ENCODE results near the gene ZNF829. TPM values are rescaled to one million over a fixed set of nuclear protein-coding genes. Genes with fewer than 3 reads are reported as not detected.

The ZNF829 gene
- total and polyA plus RNA-seq, 10 of the 15 experiments (the other 5 are each of a cell fraction or from before 2014, with no cell fraction given): 0.08 to 0.63 (median 0.22) TPM

DNA sequence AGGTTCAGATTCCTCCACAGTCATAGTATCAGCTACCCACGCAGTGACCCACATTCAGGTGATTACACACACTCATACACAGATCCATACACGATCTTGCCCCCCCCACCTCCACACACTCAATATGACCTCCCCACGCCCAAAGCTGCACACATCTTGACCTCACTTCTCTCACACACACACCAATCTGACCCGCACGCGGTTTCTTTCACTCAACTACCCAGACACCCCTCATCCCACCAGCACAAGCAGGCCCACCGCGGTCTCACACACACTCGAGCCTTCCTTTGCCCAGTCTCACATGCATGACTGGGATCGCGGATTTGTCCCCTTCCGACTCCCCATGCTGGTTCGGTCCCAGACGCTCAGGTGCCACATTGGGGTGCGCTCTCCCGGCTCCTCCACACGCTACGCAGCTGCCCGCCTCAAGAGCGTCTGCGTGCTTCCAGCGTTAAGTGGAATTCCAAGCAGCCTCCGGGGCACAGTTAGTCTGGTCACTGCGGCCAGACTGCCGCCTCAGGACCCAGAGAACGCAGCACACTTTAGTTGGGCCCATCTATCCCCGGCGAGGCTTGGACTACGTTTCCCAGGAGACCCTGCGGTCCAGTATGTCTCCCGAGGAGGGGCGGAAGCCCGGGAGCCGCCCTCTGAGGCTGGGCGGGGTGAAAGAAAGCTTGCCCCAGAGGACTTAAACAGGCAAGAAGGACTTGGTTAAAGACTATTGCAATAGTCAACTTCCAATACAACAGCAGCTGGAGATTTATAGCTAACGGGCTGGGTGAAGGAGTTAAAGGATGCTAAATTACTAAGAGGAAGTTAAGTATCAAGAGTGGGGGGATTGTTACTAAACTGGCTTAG is 66.2 kb downstream of the ZNF829 start (continued):
- TF ChIP-seq, protein P1, sequence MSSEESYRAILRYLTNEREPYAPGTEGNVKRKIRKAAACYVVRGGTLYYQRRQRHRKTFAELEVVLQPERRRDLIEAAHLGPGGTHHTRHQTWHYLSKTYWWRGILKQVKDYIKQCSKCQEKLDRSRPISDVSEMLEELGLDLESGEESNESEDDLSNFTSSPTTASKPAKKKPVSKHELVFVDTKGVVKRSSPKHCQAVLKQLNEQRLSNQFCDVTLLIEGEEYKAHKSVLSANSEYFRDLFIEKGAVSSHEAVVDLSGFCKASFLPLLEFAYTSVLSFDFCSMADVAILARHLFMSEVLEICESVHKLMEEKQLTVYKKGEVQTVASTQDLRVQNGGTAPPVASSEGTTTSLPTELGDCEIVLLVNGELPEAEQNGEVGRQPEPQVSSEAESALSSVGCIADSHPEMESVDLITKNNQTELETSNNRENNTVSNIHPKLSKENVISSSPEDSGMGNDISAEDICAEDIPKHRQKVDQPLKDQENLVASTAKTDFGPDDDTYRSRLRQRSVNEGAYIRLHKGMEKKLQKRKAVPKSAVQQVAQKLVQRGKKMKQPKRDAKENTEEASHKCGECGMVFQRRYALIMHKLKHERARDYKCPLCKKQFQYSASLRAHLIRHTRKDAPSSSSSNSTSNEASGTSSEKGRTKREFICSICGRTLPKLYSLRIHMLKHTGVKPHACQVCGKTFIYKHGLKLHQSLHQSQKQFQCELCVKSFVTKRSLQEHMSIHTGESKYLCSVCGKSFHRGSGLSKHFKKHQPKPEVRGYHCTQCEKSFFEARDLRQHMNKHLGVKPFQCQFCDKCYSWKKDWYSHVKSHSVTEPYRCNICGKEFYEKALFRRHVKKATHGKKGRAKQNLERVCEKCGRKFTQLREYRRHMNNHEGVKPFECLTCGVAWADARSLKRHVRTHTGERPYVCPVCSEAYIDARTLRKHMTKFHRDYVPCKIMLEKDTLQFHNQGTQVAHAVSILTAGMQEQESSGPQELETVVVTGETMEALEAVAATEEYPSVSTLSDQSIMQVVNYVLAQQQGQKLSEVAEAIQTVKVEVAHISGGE (CRISPR knock-in tag; IDR thresholded peaks at IDR 0.05): no peak
- TF ChIP-seq CHD1 (IDR thresholded peaks at IDR 0.05; ENCODE audit: low read depth, low read length) (no peak), TAF1 (IDR thresholded peaks at IDR 0.05; ENCODE audit: borderline replicate concordance, low read depth, low read length) (no peak; the same call in 1 of the 2 replicates), ZNF384 (IDR thresholded peaks at IDR 0.05; ENCODE audit: borderline replicate concordance, low read depth, low read length) (no peak), CBFB (IDR thresholded peaks at IDR 0.05; ENCODE audit: low read depth) (peak; percentile 46; the same call in 1 of the 2 replicates), TBL1XR1 (IDR thresholded peaks at IDR 0.05; ENCODE audit: low read depth, low read length) (0 out of 2 replicates have a peak, but pooled peaks have one; percentile 42), ZNF622 (IDR thresholded peaks at IDR 0.05) (no peak), NBN (IDR thresholded peaks at IDR 0.05) (peak; percentile 74), HDGF (IDR thresholded peaks at IDR 0.05) (peak; percentile 97), YBX1 (IDR thresholded peaks at IDR 0.05) (no peak), STAT1 (conservative IDR thresholded peaks at IDR 0.05) (no peak), NR2F1 (conservative IDR thresholded peaks at IDR 0.05) (peak; percentile 41; the same call in 1 of the 2 replicates), POLR2AphosphoS5 (IDR thresholded peaks at IDR 0.05; ENCODE audit: low read length) (peak; percentile 41; the same call in 1 of the 2 replicates), SMAD1 (IDR thresholded peaks at IDR 0.05; ENCODE audit: low read depth, partially characterized antibody) (no peak), SPI1 (IDR thresholded peaks at IDR 0.05; ENCODE audit: borderline replicate concordance, insufficient read depth, low read depth, low read length) (no peak), POU2F2 (IDR thresholded peaks at IDR 0.05; ENCODE audit: borderline replicate concordance, low read depth, low read length) (no peak), ZBED1 (IDR thresholded peaks at IDR 0.05; ENCODE audit: borderline replicate concordance) (no peak)
- TF ChIP-seq, protein P2, sequence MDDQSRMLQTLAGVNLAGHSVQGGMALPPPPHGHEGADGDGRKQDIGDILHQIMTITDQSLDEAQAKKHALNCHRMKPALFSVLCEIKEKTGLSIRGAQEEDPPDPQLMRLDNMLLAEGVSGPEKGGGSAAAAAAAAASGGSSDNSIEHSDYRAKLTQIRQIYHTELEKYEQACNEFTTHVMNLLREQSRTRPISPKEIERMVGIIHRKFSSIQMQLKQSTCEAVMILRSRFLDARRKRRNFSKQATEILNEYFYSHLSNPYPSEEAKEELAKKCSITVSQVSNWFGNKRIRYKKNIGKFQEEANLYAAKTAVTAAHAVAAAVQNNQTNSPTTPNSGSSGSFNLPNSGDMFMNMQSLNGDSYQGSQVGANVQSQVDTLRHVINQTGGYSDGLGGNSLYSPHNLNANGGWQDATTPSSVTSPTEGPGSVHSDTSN (IDR thresholded peaks at IDR 0.05; ENCODE audit: insufficient replicate concordance, low read depth, low read length): no peak
- TF ChIP-seq, protein P3, sequence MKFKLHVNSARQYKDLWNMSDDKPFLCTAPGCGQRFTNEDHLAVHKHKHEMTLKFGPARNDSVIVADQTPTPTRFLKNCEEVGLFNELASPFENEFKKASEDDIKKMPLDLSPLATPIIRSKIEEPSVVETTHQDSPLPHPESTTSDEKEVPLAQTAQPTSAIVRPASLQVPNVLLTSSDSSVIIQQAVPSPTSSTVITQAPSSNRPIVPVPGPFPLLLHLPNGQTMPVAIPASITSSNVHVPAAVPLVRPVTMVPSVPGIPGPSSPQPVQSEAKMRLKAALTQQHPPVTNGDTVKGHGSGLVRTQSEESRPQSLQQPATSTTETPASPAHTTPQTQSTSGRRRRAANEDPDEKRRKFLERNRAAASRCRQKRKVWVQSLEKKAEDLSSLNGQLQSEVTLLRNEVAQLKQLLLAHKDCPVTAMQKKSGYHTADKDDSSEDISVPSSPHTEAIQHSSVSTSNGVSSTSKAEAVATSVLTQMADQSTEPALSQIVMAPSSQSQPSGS (IDR thresholded peaks at IDR 0.05; ENCODE audit: low read length): no peak
- TF ChIP-seq, protein P4, sequence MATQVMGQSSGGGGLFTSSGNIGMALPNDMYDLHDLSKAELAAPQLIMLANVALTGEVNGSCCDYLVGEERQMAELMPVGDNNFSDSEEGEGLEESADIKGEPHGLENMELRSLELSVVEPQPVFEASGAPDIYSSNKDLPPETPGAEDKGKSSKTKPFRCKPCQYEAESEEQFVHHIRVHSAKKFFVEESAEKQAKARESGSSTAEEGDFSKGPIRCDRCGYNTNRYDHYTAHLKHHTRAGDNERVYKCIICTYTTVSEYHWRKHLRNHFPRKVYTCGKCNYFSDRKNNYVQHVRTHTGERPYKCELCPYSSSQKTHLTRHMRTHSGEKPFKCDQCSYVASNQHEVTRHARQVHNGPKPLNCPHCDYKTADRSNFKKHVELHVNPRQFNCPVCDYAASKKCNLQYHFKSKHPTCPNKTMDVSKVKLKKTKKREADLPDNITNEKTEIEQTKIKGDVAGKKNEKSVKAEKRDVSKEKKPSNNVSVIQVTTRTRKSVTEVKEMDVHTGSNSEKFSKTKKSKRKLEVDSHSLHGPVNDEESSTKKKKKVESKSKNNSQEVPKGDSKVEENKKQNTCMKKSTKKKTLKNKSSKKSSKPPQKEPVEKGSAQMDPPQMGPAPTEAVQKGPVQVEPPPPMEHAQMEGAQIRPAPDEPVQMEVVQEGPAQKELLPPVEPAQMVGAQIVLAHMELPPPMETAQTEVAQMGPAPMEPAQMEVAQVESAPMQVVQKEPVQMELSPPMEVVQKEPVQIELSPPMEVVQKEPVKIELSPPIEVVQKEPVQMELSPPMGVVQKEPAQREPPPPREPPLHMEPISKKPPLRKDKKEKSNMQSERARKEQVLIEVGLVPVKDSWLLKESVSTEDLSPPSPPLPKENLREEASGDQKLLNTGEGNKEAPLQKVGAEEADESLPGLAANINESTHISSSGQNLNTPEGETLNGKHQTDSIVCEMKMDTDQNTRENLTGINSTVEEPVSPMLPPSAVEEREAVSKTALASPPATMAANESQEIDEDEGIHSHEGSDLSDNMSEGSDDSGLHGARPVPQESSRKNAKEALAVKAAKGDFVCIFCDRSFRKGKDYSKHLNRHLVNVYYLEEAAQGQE (IDR thresholded peaks at IDR 0.05; ENCODE audit: low read depth, low read length): no peak

Measured in GM12878 (cell line).